Measurements from ENCODE around the gene STX7.
A peak's percentile ranks its signal among the peaks of the same experiment; 100 is the strongest.
"Not testable (repeated sequence)": the region's sequence is repeated elsewhere in the genome, so short reads cannot be mapped to it uniquely, and the experiment has no call there.

Gene STX7, protein sequence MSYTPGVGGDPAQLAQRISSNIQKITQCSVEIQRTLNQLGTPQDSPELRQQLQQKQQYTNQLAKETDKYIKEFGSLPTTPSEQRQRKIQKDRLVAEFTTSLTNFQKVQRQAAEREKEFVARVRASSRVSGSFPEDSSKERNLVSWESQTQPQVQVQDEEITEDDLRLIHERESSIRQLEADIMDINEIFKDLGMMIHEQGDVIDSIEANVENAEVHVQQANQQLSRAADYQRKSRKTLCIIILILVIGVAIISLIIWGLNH

DNA sequence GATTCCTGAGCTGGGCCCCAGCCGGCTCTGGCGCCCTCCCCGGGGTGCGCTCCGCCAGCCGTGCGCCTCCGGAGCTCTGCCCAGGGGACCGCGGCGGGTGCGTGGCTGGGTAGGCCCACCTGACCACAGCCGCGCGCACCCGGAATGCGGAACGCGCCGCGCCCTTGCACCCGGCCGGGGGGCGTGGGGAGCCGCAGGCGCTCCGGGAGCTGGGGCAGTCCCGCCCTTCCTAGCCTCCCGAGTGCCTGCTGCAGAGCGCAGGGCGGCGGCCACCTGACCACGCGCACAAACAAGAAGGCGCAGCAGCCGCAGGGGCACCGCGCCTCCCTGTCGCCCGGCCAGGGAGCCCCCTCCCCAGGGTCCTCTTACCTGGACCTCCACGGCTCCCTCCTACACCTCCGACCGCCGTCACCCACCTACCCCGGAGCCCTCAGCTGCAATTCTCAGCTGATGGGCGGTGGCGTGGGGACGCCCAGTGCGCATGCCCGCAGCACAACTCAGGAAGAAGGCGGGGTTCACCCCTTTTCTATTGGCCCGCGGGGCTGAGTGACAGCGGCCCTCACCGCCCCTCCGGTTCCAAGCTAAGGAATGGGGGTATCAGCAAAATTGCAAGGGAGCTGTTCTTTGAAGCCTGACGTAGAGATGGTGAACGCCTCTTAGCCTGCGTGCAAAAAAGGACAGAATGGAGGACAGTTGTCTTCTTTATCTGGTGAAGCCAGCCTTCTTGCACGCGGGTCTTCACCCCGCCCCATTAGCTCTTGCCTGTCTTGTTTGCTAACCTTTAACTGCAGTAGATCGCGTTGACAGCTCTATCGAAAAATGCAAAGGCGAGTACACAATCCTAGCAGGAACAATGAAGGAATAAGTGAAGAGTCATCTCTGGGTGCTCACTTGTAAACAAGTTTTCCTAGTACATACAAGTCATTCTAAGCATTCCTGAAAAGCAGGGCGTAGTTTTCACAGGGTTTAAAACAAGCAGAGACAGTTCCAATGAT, at the start of gene STX7:
STX7 (minus strand) TSS at position 479 of the 995 bp plus-strand sequence. CDS start 9,586 bp downstream, outside the sequence.
- DNase-seq: peak; percentile 75

DNA sequence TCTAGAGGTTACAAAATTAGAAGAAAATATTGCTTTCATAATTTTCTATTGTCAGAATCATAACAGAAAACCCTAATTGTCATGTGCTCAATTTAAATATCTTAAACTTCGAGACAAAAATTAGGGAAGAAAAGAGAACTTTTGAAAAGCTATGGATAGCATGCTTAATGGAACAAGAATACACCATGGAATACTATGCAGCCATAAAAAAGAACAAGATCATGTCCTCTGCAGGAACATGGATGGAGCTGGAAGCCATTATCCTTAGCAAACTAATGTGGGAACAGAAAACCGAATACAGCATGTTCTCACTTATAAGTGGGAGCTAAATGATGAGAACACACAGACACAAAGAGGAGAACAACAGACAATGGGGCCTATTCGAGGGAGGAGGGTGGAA, 47.2 kb upstream of the STX7 start:
- not testable (repeated sequence) for DNase-seq

DNA sequence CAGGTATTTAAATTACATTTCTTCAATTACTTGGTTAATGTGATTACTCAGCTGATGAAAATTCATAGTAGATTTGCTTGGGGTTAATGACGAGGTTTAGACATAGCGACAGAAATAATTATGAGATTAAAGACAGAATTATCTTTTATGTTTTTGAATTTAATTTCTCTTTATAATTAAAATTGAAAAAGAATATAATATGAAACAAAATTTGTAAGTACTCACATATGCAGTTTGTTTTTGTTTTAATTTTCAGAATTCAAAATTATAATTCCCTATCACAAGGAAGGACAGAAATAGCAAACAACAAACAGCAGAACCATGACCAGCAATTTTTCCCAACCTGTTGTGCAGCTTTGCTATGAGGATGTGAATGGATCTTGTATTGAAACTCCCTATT, 39.5 kb upstream of the STX7 start, which contains the start of gene TAAR8:
TAAR8 (plus strand) TSS at position 301 of the 400 bp plus-strand sequence; CDS start at position 322, 21 bp downstream.
- DNase-seq: no peak

DNA sequence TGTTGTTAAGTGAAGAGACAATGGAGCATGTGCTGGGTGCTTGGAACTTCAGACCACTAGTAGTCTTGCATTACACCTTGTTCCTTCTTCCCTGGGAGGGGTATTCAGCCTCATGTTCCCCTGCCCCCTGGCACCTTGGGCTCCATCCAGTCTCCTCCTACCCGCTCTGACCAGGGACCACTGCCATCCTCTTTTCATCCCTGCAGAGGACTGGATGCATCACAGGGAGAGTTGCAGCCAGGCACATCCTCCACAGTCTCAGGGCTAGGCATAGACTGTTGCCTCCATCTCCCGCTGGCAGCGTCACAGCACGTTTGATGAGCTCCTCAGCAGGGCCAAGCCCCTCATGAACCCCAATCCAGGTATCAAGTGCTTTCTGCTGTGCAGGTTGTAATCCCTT, 38.3 kb upstream of the STX7 start:
- DNase-seq: no peak

DNA sequence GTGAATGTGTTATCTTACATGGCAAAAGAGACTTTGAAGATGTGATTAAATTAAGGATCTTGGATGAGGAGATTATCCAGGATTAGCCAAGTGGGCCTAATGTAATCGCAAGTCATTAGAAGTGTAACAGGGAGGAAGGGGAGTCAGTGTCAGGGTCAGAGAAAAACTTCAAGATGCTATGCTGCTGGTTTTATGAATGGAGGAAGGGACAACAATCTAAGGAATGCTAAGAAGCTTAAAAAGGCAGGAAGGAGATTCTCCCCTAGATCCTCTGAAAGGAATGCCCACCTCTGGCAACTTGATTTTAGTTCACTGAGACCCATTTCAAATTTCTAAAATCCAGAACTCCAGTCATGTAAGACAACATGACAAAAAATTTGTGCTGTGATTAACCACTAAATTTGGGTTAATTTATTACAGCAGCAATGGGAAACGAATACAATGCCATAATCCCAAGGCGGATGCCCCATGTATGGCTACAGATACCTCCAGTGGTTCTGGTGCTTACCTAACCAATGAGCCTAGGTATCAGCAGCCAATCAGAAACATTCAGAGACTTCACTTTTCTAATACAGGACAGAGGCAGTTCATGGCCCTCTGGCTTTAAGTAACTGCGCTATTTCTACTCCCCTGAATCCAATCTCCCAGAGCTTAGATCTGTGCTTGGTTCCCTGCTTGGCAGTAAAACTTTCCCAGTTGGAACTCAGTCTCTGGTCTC, 36.0 kb upstream of the STX7 start:
- DNase-seq: no peak

DNA sequence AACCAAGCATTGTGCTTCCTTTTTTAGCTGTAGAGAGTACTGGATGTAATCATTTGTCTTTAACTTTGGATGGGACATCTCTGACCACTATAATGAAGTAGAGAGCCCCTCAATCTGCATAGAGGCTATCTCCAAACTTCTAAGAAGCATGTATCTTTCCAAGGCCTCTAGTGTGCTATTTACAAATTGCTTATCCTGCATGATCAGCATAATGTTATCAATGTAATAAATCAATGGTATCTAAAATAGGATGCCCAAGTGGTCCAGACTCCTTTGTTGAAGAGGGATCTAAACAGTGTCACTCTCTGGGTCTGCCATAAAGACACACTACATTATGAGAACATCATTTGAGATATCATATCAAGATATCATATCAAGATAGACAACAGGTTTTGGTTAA, 31.9 kb upstream of the STX7 start:
- DNase-seq: no peak

DNA sequence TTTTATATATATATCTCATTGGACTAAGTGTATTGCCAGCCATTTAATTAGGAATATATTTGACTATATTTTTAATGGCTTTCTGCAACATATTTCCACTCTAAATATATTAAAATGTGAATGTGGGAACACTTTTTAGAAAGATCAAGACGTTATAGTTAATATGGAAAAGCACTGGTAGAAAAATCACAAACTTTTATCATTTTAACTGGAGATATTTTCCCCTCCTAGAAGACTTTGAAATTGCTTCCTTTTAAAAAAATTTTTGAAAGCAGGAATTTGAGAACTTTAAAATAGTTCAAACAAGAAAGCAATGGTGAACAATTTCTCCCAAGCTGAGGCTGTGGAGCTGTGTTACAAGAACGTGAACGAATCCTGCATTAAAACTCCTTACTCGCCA, 25.1 kb upstream of the STX7 start, which contains the start of gene TAAR9:
TAAR9 (plus strand) TSS at position 301 of the 400 bp plus-strand sequence; CDS start at position 314, 13 bp downstream.
- no peak for DNase-seq

DNA sequence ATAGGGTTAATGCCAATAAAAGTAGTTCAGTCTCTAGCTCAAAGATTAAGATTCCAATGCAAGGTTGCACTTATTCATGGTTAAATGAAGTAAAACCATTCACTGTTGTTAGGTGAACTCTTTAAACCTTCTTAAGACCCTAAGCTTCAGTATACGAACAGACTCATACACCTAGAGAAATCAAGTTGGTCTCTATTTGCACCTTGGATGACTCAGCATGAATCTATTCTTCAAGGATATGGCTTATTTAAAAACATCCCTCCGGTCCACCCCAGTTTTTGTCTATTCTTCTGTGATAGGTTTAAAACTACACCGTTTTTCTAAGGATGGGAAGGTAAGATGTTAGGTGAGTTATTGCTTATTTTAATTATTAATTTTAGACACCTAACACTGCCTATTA, 24.2 kb upstream of the STX7 start:
- no peak for DNase-seq

DNA sequence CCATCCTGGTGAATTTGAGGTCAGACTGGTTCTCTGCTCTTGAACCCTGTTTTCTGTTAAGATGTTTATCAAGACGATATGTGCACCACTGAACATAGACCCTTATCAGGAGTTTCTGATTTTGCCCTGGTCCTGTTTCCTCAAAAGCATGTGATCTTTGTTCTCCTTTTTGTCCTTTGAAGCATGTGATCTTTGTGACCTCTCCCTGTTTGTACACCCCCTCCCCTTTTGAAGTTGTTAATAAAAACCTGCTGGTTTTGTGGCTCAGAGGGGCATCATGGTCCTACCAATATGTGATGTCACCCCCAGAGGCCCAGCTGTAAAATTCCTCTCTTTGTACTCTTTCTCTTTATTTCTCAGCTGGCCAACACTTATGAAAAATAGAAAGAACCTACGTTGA, 21.6 kb upstream of the STX7 start:
- DNase-seq: not testable (repeated sequence)

DNA sequence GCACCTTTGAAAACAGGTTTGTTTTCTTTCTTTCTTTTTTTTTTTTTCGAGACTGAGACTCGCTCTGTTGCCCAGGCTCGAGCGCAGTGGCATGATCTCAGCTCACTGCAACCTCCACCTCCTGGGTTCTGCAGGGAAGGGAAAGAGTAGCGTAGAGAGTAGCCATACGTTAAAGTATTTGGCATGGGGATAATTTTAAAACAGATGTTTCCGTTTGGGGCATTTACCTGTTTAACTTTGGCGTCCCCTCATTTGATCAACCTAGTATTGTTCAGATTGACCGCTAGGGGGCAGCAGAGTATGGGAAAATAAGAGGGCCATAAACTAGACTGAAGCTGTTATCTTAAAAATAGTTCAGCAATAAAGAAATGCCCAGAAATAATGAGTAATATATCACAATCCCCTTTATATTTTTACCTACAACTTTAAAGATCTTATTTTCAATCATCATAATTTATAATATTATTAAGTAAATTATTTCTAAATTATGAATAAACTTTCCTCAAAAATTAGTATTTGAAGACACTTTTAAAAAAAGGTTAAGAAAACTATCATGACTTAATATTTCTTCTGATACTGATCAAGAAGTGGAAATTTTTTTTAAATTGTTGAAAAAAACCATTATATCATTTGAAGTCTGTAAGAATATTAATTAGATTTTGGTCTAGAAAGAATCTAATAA, 17.5 kb upstream of the STX7 start:
- peak; percentile 62 for DNase-seq

DNA sequence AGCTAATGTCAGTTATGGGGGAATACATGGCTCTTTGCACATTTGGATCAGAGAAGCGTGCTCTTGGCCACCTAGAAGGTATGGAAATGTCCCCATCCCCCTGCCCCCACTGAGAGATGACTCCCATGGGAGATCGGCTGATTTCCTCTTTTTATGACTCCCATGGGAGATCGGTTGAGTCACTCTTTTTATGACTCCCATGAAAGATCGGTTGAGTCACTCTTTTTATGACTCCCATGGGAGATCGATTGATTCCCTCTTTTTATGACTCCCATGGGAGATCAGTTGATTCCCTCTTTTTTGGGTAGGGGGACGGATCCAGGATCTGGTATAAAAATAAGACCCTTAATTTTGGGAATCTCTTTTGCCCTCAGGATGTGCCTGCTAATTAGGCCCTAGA, 14.9 kb upstream of the STX7 start:
- DNase-seq: no peak

DNA sequence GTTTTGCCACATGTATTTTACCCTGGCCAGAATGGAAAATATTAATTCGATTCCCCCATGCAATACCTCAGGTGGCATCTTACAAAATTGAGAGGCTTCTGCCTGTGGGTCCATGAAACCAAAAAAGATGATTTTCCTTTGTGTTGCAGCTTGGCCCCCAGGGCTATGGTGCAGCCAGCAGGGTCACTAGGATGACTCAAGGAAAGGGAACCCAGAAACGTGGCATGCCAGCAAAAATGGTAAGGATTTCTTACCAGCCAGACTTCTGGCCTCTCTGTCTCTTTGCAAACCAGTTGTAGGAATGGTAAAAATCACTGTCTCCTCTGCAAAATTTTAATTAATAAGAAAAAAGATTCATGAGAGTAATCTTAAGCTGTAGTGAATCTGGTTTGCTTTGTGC, 13.5 kb upstream of the STX7 start:
- no peak for DNase-seq

DNA sequence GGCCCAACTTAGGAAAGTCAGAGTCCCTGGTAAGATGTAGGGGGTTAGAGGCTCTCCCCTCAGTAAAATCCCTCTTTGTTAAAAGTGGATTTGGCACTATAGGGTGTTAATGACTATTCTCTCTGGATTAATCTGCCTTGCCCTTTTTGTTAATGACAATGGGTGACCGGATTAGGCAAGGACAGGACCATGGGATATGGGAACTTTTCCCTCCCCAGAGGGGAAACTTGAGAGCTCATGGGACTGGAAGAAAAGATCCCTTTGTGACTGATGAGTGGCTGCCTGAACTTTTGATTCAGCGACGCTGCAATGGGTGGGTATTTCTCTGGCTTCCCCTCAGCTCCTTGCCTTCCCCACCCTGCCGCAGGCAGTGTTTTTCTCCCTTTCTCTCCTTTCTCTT, 12.9 kb upstream of the STX7 start:
- DNase-seq: no peak

DNA sequence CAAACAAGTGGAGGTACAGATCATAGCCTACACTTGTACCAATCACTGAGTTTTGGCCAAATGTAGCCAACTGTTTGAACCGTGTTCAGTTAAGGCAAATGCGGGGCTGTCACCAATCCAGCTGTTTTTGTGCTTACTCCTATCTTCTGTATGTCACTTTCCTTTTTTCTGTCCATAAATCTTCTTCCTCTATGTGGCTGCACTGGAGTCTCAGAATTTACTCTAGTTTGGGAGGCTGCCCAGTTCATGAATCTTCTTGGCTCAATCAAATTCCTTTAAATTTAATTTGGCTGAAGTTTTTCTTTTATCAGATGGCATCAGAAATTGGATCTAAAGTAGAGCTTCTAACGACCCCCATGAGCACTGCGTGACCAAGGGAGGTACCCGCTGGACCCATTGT, 11.7 kb upstream of the STX7 start:
- DNase-seq: no peak

DNA sequence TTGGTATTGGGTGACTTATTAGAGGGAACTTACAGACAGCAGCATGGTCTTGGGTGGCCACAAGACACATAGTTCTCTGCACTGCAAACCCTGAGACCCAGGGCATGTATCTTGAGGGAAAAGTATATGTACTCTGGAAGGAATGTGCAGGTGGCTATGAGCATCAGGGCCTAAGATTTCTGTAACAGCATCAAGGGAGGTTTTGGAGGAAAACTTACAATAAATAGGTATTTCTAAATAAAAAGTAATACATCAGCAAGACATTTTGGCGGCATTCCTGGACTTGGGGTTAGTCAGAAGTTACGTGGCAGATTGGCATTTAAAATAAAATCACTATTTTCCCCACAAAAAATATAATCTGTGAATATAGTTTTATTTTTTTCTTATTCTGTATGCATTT, 8.0 kb upstream of the STX7 start:
- DNase-seq: no peak

DNA sequence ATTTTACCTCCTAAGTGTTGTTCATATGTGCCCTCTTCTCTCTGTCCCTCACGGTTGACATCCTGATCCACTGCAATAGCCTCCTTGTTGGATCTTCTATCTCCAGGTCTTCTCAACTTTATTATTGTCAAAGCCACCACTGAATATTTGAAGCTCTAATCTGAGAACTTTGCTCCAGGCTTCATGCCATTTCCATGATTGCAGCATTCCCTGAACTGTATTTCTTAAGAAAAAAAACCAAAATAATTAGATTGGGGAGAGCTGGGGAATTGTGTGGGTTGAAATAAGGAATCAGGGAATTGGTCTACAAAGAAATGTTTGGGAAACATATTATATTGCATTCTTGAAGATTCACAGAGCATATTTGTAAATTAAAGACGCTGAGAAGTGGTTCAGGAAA, 2.5 kb upstream of the STX7 start:
- no peak for DNase-seq

DNA sequence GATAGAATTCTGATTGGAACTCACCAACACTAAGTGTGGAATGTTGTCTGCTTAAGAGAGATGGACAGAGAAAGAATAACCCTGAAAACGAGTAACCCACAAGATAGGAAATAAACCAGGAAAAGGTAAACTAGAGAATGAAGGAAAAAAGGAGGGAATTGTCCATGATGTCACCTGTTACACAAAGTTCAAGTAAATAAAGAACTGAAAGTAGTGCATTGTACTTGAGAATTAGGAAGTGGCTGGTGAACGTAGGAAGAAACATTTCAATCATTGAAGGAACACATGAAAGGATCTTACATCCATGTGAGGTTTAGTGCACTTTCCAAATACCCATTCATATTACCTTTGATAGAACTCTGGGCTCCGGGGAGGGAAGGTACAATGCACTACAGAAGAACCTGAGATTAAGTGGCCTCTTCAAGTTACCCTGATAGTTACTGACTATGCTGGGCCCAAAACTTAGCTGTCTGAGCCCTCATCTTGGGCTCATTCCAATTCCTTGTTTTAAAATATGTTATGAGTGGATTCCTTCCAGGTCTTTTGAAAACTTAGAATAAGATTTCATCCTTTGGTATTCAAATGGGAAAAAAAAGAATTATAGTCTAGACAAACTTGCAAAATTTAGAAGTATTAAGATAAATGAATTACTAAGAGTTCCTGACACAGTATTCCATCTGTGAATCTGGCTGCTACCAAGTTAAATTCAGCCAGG, 1.1 kb upstream of the STX7 start:
- no peak for DNase-seq

DNA sequence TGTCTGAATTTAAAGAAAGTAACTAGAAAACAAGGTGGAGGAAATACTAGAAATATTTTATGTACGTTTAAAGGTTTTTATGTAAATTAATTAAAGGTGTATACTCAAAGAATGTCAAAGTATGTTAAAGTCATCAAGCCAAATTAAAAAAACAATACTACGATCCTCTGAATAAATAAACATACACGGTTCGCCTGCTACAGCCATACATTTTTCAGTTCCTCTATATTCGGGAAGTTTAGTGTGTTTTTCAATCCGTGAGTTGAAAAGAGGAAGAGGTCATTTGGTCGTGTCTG, 626 bp downstream of the STX7 start:
- DNase-seq: no peak

DNA sequence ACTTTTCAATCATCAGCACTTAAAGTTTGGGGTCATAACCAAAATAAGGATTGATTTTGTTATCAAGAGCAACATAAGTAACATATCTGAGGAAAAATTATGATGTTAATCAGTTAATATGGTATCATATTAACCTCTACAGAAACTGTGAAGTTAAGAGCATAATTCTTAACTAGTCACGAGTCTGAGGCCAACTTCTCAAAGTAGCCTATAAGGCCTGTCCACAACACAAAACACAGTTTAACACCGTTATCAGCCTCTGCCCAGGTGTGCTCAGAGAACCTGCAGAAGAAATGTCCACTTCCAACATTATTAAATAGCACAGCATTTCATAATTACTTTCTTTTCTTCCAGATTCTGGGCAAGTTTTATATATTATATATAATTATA, 1.1 kb downstream of the STX7 start:
- no peak for DNase-seq

DNA sequence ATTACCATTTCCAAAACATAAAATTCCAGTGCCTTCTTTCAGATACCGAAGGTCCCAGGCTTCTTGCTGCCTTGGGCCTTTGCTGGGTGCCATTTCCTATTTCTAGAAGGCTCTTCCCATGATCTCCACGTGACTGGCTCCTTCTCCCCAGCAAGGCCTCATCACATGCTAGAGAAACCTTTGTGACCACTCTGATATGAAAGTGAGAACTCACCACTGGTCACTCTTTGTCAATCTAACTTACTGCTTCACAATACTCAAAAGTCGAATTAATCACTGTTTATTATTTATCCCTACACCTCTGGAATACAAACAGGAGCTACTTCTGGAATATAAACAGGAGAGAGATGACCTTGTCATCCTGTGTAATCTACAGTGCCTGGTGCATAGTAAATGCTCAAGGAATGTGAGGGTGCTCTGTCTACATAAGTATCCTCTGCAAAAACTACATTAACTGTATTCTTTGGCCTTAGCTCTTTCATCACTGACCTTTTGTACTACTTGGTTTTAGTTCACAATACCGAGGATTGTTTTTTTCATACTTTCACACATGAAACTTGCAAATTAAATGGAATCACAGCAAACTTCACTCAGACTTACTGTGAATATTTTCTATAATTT, 1.6 kb downstream of the STX7 start:
- no peak for DNase-seq
